Measurements from ENCODE around the gene ZNF282.

GRCh38 chr7:149225656-149226055 lies 30.3 kb downstream of the ZNF282 start:
- TF ChIP-seq CTCF (IDR thresholded peaks at IDR 0.05 in 8 of 11, conservative IDR thresholded peaks at IDR 0.05 in 3 of 11) (no peak), POLR2AphosphoS5 (IDR thresholded peaks at IDR 0.05) (no peak)

Measured in spleen (tissue), 7 donors.